ENCODE results near the gene TCFL5.

TCFL5 gene

DNA sequence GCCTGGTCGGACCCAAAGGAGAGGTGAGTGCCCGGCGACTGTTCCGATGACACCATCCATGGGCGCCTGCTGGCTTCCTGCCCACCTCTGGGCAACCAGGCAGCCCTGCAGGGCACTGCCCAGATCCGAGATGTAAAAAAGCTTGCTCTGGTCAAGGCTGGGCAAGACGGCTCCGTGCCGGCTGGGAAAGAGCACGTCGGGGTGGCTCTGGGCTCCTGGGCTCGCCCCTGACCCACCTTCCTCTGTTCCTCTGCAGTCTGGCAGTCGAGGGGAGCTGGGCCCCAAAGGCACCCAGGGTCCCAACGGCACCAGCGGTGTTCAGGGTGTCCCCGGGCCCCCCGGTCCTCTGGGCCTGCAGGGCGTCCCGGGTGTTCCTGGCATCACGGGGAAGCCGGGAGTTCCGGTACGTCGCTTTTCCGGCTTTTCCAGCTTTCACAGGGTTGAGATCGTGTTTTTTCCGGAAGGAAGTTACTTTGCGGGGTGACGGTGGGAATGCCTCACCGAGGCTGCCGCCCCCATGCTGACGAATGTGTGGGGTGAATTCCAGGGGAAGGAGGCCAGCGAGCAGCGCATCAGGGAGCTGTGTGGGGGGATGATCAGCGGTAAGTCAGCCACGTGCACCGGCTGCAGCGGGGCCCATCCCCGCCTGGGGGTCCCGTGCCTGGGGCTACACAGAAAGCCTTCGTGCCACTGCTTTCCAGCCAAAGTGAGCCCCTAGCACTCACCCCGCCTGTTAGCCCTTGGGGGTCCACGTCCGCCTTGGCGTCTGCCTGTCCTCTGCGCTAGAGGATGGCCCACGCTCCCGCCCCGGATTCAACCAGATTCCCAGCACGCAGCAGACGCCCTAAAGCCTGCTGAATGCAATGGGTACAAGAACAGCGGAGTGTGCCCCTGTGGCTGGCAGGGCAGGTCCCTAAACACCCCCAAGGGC, 25.4 kb downstream of the TCFL5 start:
- no peak overlapping the region for H3K9ac ChIP-seq (ENCODE audit: low read depth, low read length)
- no peaks in the 10 kb centered on the region for H3K27me3 ChIP-seq (ENCODE audit: insufficient read depth, low read length)
- H3K36me3 ChIP-seq (ENCODE audit: insufficient read depth, low read depth, low read length), result peaks cover 24% of the 10 kb centered on the region
- H3K27ac ChIP-seq (ENCODE audit: low read length), result no peak overlapping the region
- H3K9me3 ChIP-seq (ENCODE audit: insufficient read depth, low read depth, low read length), result no peaks in the 10 kb centered on the region
- no peak overlapping the region for H3K4me3 ChIP-seq (ENCODE audit: low read length)
- no peaks in the 10 kb centered on the region for H3K4me1 ChIP-seq (ENCODE audit: insufficient read depth, low read length)

DNA sequence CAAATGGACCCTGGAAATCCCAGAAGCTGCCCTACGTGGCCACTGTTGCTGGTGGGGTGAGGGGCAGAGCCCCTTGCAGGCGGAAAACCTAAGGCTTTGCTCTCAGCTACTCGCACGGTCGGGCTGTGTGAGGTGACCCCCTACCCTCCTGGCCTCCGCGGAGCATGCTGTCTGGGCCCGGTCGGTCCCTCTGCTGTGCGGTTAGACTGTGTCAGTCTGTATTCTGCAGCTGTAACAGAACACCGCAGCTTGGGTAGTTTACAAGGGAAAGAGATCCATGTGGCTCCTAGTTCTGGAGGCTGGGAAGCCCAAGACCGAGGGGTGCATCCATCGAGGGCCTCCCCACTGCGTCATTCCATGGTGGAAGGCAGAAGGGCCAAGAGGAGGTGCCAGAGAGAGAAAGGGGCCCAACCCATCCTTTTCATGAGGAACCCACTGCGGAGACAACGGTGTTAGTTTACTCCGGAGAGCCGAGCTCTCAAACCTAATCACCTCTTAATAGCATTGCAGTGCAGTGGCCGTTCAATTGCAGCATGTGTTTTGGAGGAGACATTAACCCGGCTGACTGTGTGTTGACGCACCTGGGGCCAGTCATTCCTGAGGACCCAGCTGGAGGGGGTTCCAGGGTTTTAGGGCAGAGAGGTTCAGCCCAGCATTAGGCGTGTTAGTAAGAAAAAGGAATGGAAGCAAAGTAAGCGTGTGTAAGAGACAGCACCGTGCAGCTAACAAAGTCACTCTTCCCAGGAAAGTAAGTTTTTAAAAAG, 26.5 kb downstream of the TCFL5 start:
- H3K4me1 ChIP-seq (ENCODE audit: insufficient read depth, low read length), result no peaks in the 10 kb centered on the region
- H3K27me3 ChIP-seq (ENCODE audit: insufficient read depth, low read length), result no peaks in the 10 kb centered on the region
- no peak overlapping the region for H3K27ac ChIP-seq (ENCODE audit: low read length)
- no peaks in the 10 kb centered on the region for H3K9me3 ChIP-seq (ENCODE audit: insufficient read depth, low read depth, low read length)
- H3K4me3 ChIP-seq (ENCODE audit: low read length), result no peak overlapping the region
- peaks cover 19% of the 10 kb centered on the region for H3K36me3 ChIP-seq (ENCODE audit: insufficient read depth, low read depth, low read length)
- no peak overlapping the region for H3K9ac ChIP-seq (ENCODE audit: low read depth, low read length)

DNA sequence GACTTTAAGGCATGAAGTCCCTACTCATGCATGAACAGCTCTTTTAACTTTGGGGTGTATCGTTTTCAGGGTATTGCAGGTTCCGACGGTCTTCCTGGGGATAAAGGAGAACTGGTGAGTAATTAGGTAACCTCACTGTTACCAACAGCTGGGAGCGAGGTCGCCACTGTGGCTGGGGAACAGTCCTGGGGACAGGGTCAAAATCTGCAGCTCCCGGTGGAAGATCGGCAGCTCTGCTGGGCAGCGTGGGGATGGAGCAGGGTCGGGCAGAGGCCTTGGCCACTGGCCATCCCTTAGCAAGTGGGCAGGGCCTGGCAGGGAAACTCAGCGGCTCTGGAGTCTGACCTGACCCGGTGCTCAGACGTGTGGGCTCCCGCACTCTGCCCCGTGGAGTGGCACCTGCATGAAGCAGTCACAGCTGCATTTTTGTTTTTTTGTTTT, 28.7 kb downstream of the TCFL5 start:
- no peak overlapping the region for H3K4me3 ChIP-seq (ENCODE audit: low read length)
- 0 out of 2 replicates have a peak overlapping the region, but pooled peaks have one; percentile 32 for H3K9ac ChIP-seq (ENCODE audit: low read depth, low read length)
- H3K4me1 ChIP-seq (ENCODE audit: insufficient read depth, low read length), result no peaks in the 10 kb centered on the region
- H3K27ac ChIP-seq (ENCODE audit: low read length), result no peak overlapping the region
- peaks cover 11% of the 10 kb centered on the region for H3K36me3 ChIP-seq (ENCODE audit: insufficient read depth, low read depth, low read length)
- no peaks in the 10 kb centered on the region for H3K27me3 ChIP-seq (ENCODE audit: insufficient read depth, low read length)
- no peaks in the 10 kb centered on the region for H3K9me3 ChIP-seq (ENCODE audit: insufficient read depth, low read depth, low read length)

DNA sequence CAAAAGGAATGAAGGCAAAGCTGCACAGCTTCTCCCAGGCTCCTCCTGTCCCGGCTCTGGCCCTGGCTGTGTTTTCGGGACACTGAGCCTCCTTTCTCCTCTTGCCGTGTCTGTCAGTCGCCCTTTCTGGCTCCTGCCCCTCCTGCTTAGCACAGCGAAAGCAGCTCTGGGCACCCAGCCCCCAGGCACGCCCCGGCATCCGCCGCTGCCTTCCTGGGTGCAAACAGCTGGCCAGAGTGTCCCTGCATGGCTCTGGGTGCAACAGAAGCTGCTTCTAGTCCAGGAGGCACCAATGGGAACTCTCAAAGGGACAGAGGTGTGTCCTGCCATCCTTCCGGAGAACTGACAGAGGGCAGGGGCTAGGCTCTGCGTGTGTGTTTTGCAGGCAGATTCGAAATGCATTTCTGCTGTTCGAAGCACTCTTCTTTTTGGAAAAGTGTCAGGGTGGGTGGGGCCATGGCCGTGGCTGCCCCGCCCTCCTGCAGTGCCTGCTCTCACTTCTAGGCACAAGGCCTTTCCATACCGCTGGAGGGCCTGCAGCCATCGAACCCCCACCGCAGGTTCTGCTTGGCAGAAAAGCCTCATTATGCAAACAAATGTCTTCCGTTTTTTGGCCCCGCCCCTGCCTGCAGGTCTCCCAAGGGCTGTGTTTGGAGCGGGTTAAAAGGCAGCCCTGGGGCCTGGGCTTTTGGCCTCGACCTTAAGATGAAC, 29.3 kb downstream of the TCFL5 start:
- Histone ChIP-seq H3K4me3 (ENCODE audit: low read length) (no peak overlapping the region), H3K4me1 (ENCODE audit: insufficient read depth, low read length) (no peaks in the 10 kb centered on the region), H3K9ac (ENCODE audit: low read depth, low read length) (0 out of 2 replicates have a peak overlapping the region, but pooled peaks have one; percentile 32), H3K27me3 (ENCODE audit: insufficient read depth, low read length) (no peaks in the 10 kb centered on the region), H3K9me3 (ENCODE audit: insufficient read depth, low read depth, low read length) (no peaks in the 10 kb centered on the region), H3K36me3 (ENCODE audit: insufficient read depth, low read depth, low read length) (peaks cover 10% of the 10 kb centered on the region), H3K27ac (ENCODE audit: low read length) (no peak overlapping the region)

DNA sequence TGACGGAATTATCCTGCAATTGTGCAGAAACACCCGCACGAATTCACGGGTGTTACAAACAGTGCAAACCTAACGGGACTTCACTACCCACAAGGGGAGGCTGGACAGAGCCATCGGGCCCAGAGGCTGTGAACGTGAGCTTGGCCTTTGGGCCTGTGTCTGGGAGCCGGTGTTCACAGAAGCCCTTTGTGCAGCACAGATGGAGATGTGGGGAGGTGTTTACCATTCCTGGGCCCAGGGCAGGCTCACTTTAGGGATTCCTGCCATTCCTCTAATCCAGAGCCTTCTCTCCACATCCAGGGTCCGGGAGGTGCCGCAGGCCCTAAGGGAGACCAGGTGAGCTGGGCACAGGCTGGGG, 29.8 kb downstream of the TCFL5 start:
- no peaks in the 10 kb centered on the region for H3K27me3 ChIP-seq (ENCODE audit: insufficient read depth, low read length)
- no peak overlapping the region; the same call in 1 of the 2 replicates for H3K9ac ChIP-seq (ENCODE audit: low read depth, low read length)
- peaks cover 10% of the 10 kb centered on the region for H3K36me3 ChIP-seq (ENCODE audit: insufficient read depth, low read depth, low read length)
- H3K9me3 ChIP-seq (ENCODE audit: insufficient read depth, low read depth, low read length), result no peaks in the 10 kb centered on the region
- no peaks in the 10 kb centered on the region for H3K4me1 ChIP-seq (ENCODE audit: insufficient read depth, low read length)
- no peak overlapping the region for H3K4me3 ChIP-seq (ENCODE audit: low read length)
- H3K27ac ChIP-seq (ENCODE audit: low read length), result no peak overlapping the region

DNA sequence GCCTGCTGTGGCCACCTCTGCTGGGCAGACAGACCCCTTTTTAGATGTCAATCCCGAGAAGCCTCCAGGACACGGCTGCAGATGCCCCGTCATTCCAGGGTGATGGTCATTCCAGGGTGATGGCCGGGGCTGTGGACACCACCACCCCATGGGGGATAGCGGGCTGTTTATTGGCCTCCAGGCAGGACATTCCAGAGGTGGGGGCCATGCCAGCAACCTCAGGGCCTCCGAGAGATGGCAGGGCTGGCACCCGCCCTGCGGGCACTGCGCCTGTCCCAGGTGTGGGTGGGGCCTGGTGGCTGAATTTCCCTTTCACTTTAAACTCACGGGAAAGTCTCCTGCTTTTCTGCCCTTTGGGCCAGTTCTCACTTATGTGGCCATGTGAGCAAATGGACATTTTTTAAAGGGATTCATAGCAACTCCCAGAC, 30.2 kb downstream of the TCFL5 start:
- no peak overlapping the region for H3K4me3 ChIP-seq (ENCODE audit: low read length)
- H3K9me3 ChIP-seq (ENCODE audit: insufficient read depth, low read depth, low read length), result no peaks in the 10 kb centered on the region
- no peaks in the 10 kb centered on the region for H3K4me1 ChIP-seq (ENCODE audit: insufficient read depth, low read length)
- no peak overlapping the region for H3K27ac ChIP-seq (ENCODE audit: low read length)
- H3K36me3 ChIP-seq (ENCODE audit: insufficient read depth, low read depth, low read length), result peaks cover 10% of the 10 kb centered on the region
- no peaks in the 10 kb centered on the region for H3K27me3 ChIP-seq (ENCODE audit: insufficient read depth, low read length)
- H3K9ac ChIP-seq (ENCODE audit: low read depth, low read length), result no peak overlapping the region

DNA sequence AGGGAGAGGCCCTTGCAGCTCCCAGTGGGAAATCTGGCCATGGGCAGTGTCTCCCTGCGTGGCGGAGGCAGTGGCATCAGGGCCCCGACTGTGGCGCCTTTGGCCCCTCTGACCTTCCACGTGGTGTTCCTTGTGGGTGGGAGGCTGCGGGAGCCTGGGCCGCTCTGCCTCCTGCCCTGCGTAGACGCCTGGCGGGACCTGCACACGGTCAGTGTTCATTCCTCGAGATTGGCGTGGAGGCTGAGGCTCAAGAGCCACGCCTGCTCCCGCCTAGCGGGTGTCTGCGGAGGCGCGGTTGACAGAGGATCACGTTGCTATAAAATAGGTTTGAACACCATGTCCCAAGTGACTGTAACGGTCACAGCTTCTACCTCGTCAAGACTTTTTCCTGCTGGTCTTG, 30.8 kb downstream of the TCFL5 start:
- Histone ChIP-seq H3K4me1 (ENCODE audit: insufficient read depth, low read length) (no peaks in the 10 kb centered on the region), H3K9me3 (ENCODE audit: insufficient read depth, low read depth, low read length) (no peaks in the 10 kb centered on the region), H3K36me3 (ENCODE audit: insufficient read depth, low read depth, low read length) (peaks cover 10% of the 10 kb centered on the region), H3K27me3 (ENCODE audit: insufficient read depth, low read length) (no peaks in the 10 kb centered on the region), H3K4me3 (ENCODE audit: low read length) (no peak overlapping the region), H3K9ac (ENCODE audit: low read depth, low read length) (no peak overlapping the region), H3K27ac (ENCODE audit: low read length) (no peak overlapping the region)

DNA sequence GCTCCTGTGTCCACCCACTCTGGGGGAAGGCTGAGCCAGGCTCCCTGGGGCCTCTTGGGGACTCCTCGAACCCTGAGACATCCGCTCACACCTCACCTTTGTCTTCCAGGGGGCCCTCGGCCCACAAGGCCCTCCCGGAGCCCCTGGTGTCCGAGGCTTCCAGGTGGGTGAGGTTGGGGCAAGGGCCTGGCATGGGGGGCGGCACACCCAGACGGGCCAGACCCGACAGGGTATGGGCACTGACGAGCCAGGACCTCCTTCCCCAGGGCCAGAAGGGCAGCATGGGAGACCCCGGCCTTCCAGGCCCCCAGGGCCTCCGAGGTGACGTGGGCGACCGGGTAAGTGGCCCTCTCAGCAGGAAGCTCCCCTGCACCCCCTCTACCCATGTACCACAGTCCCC, 31.4 kb downstream of the TCFL5 start:
- no peak overlapping the region for H3K27ac ChIP-seq (ENCODE audit: low read length)
- H3K27me3 ChIP-seq (ENCODE audit: insufficient read depth, low read length), result no peaks in the 10 kb centered on the region
- H3K9me3 ChIP-seq (ENCODE audit: insufficient read depth, low read depth, low read length), result no peaks in the 10 kb centered on the region
- no peak overlapping the region for H3K9ac ChIP-seq (ENCODE audit: low read depth, low read length)
- no peak overlapping the region for H3K4me3 ChIP-seq (ENCODE audit: low read length)
- H3K4me1 ChIP-seq (ENCODE audit: insufficient read depth, low read length), result no peaks in the 10 kb centered on the region; the same call in 1 of the 2 replicates
- peaks cover 5% of the 10 kb centered on the region for H3K36me3 ChIP-seq (ENCODE audit: insufficient read depth, low read depth, low read length)

DNA sequence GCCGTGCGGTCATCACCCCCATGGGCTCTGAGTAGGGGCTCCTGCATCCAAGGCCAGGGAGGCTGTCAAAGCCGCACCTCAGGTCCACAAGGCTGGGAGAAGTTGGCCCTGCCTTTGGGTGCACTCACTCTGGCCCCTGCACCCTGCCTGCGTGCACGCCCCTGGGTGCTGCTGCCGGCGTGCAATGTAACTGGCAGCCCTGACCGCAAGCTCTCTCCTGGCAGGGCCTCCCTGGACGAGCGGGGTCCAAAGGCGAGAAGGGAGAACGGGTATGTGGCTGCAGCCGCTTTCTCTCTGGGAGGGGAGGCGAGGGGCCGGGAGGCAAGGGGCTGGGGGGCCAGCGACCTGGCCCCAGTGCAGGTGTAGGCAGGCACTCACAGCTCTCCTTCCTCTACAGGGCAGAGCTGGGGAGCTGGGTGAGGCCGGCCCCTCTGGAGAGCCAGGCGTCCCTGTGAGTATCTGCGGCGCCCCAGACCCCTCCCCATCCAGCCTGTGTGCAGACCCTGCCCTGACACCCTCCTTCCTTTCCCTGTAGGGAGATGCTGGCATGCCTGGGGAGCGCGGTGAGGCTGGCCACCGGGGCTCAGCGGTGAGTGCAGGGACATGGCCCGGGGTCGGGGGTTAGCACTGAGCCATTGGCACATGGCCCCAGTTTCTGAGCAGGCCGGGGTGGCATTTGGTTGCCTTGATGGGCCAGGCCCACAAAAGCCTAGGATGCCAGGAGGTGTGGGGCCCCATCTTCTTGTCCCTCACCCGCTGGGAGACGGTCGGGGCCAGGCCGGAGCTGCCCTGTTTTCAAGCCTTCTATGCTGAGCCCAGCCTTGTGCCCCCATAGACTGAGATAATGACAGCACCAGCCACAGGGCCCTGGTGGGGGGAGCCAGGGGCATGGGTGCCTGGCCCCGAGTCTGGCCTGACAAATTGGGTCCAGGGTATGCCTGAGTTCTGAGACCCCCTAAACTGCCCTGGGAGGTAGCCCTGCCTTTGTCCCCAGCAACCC, 32.1 kb downstream of the TCFL5 start:
- Histone ChIP-seq H3K27ac (ENCODE audit: low read length) (no peak overlapping the region), H3K36me3 (ENCODE audit: insufficient read depth, low read depth, low read length) (peaks cover 3% of the 10 kb centered on the region), H3K9ac (ENCODE audit: low read depth, low read length) (no peak overlapping the region), H3K9me3 (ENCODE audit: insufficient read depth, low read depth, low read length) (no peaks in the 10 kb centered on the region), H3K4me3 (ENCODE audit: low read length) (no peak overlapping the region), H3K4me1 (ENCODE audit: insufficient read depth, low read length) (peaks cover 2% of the 10 kb centered on the region; the same call in 1 of the 2 replicates), H3K27me3 (ENCODE audit: insufficient read depth, low read length) (no peaks in the 10 kb centered on the region)

DNA sequence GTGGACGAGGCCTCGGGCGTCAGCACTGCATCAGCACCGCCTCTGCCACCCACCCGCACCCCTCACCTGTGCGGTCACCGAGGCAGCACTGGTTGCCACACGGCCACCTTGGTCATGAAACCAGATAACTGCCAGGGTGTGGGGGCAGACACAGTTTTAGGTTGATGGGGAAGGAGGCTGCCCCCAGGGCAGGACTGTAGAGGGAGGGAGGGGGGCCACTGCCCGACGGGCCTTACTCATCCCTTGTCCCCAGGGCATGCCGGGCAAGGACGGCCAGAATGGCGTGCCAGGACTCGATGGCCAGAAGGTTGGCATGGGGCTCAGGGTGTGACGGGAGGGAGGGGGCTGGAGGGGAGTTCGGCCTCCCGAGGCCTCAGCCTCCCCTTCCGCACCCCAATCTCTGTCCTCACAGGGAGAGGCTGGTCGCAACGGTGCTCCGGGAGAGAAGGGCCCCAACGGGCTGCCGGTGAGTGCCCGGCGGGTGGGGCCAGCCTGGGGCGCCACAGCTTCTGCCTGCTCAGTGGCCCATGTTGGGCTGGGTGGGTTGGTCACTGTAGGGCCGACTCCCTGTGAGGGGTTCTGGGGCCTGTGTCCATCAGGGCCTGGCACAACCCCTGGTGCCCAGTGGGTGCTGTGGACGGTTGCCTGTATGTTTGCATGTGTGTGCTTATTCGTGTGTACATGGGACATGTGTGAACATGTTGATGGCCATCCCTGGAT, 33.0 kb downstream of the TCFL5 start:
- Histone ChIP-seq H3K27me3 (ENCODE audit: insufficient read depth, low read length) (no peaks in the 10 kb centered on the region), H3K4me1 (ENCODE audit: insufficient read depth, low read length) (peaks cover 3% of the 10 kb centered on the region; the same call in 1 of the 2 replicates), H3K27ac (ENCODE audit: low read length) (no peak overlapping the region), H3K4me3 (ENCODE audit: low read length) (no peak overlapping the region), H3K9ac (ENCODE audit: low read depth, low read length) (no peak overlapping the region), H3K9me3 (ENCODE audit: insufficient read depth, low read depth, low read length) (no peaks in the 10 kb centered on the region), H3K36me3 (ENCODE audit: insufficient read depth, low read depth, low read length) (no peaks in the 10 kb centered on the region; the same call in none of the 2 replicates)

All from iPS-20b (cell line).